Fibroblast of villous mesenchyme (primary cell): Measurements from ENCODE around the gene CATSPER3. TPM values are rescaled to one million over a fixed set of nuclear protein-coding genes. Genes with fewer than 3 reads are reported as not detected.

Experiments
- DNase-seq: peaks from one replicate; pipeline ENCODE4 v3.0.0-alpha.2; 2010; ENCODE audit warnings: low read depth
- H3K4me3 ChIP-seq: 2 replicates; pipeline ENCODE4 v1.5.1; 2011; ENCODE audit warnings: low read depth, mild to moderate bottlenecking, low read length
- total RNA-seq: library from RNA; depleted of rRNA; stranded (reverse); fragments of >200 nt; gene quantifications from 2 replicates; pipeline ENCODE4 v1.2.3, GENCODE V29; 2012
- TF ChIP-seq, protein P1 (sequence below): IDR thresholded peaks from 2 replicates; pipeline ENCODE4 v1.5.1; 2012; ENCODE audit warnings: low read depth, mild to moderate bottlenecking, low read length; ENCODE audit not compliant: insufficient read depth

Gene CATSPER3
- total RNA-seq, 1 donor = under 0.01 TPM

DNA sequence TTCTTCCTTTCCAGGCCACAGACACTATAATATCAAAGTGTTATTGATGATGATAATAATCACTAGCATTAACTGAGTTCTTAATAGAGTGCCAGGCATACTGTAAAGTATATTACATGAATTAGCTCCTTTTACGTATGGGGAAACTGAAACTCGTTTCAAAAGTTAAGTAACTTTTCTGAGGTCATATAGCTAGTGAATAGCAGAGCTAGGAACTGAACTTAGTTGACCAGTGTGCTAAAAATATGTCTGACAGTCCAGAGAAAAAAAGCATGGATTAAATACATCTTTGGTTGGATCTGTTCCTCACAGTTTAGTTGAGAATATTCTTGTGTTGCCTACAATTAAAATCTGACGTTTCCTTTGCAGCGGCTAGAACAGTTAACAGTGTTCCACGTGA is 18.4 kb upstream of the CATSPER3 start:
- TF ChIP-seq, protein P1, sequence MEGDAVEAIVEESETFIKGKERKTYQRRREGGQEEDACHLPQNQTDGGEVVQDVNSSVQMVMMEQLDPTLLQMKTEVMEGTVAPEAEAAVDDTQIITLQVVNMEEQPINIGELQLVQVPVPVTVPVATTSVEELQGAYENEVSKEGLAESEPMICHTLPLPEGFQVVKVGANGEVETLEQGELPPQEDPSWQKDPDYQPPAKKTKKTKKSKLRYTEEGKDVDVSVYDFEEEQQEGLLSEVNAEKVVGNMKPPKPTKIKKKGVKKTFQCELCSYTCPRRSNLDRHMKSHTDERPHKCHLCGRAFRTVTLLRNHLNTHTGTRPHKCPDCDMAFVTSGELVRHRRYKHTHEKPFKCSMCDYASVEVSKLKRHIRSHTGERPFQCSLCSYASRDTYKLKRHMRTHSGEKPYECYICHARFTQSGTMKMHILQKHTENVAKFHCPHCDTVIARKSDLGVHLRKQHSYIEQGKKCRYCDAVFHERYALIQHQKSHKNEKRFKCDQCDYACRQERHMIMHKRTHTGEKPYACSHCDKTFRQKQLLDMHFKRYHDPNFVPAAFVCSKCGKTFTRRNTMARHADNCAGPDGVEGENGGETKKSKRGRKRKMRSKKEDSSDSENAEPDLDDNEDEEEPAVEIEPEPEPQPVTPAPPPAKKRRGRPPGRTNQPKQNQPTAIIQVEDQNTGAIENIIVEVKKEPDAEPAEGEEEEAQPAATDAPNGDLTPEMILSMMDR = no peak
- DNase-seq = no peak
- no peak overlapping the region for H3K4me3 ChIP-seq

DNA sequence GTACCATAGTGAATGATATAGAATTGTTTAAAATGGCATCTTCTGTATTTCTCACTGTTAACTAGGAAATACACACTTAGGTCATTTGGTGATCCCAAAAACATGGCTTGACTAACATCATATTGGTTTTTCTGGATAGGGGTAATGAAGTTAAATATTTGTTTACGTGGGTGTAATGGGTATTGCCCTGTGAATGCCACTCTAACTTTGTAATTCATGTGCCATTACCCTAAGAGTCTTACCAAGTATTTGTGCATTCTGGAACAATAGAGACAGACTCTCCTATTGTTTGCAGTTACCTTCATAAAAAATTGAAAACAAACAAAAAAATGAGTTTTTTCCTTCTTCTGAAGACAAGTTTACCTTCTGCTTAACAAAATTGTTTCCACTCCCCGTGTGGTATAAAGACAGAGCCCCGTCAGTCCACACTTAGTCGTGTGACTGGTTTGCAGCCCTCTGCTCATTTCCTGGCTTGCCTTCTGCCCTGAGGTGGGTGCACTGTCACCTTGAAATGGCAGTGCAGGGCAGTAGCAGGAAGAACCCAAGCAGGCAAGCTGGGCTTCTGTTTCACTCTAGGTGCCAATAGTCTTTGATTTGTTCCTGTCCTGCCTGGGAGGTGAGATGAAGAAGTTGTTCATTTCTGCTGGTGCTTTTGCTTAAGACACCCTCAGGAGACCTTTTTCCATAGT is 9.6 kb upstream of the CATSPER3 start:
- TF ChIP-seq, protein P1 = no peak
- H3K4me3 ChIP-seq = no peak overlapping the region
- no peak for DNase-seq

DNA sequence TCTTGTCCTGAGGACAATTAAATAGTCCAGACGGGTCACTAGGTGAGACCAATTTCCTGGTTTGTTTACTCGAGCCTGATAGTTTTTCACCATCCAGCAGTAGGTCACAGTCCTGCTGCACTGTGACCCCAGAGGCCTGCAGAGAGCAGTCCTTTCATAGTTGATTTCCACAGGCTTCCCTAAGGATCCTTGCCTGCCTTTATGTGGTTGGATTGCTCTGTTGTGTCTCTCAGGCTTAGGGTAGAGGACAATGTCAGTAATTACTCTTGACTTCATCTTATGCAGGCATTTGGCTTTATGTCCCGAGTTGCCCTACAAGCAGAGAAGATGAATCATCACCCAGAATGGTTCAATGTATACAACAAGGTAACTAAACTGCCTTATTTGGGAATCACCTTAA is 9.0 kb upstream of the CATSPER3 start:
- DNase-seq = peak; percentile 15

DNA sequence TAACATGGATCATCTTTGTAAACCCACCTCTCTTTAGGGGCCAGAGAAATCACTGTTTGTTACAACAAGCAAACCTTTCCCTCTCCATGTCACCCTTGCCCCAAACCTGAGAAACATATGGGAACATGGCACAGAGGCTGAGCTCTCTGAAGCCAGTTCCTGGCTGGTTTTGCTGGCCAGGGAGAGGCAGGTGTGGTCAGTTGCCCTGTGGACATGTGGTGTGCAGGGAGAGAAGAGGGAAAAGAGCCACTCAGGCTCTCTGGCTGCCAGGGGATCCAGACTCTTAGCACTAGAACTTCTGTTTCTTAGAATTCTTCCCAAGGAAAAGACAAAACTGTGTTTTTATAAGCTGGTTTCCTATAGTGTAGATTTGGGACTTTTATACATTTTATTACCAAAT is 4.6 kb upstream of the CATSPER3 start:
- TF ChIP-seq, protein P1 = no peak
- no peak for DNase-seq
- no peak overlapping the region for H3K4me3 ChIP-seq

More for the DNA sequence above, 9.0 kb upstream of the CATSPER3 start:
- TF ChIP-seq, protein P1 = no peak
- H3K4me3 ChIP-seq = no peak overlapping the region

DNA sequence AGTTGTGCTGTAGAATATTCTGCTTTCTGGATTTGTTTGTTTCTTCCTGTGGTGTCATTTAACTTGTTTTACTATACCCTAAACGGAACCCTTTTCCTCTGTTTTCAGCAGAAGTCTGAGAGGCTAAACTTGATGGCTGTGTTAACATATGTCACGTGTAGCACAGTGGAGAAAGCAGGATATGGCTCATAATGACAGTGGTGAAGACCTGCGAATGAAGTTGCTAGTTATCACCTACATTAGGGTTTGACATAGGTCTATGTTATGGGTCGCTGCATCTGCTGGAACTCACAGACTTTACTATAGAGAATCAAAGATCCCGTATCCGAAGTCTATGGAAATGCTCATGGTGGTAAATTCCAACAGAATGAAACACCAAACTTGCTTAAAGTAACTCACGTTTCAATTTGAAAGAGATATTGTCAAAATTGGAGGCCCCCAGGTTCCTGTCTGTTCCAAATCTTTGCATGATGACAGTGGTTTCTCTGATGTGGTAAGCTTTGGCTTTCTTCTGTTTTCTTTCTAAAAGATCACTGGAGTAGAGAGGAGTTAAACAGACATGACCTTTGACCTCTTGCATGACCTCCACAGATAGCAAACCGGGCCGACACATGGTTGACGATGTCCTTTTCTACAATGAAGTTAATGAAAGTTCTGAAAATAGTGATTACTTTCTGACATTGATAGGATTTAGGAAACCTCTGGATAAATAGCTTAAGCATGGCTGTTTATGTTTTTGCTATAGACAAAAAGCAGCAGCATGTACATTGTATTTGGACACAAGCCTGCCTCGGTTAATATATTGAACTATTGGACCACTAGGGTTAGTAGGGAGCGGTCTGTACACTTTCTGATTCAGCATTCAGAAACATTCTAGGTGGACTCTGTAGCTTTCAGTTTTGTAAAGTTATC is 3.1 kb upstream of the CATSPER3 start:
- TF ChIP-seq, protein P1 = no peak
- no peak for DNase-seq
- no peak overlapping the region for H3K4me3 ChIP-seq

DNA sequence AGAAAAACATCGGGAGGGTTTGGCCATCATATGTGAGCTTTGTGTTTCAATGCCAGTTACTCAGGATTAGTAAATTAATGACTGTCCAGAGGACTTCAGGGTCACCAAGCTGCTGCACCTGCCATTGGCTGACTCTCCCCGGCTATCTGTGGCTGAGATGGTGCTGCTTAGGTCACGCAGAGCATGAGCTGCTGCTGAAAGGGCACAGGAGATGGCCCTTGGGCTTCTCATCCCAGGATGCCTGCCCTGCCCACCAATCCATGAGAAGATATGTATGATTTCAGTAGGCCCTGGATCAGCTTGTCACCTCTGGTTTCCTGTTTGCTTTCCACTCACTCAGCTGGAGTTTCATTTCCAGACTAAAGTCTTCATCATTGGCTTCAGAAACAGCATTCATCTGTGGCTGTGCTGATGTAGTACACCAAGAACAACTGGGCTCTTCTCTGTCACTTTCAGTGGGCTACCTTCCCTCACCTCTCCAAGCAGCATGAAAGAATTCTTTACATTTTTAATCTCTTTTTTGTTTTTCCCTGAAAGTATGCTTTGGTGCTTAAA is 2.4 kb upstream of the CATSPER3 start:
- TF ChIP-seq, protein P1 = no peak
- no peak overlapping the region for H3K4me3 ChIP-seq
- no peak for DNase-seq
